Measurements from ENCODE around the gene CYTH2. TPM values are rescaled to one million over a fixed set of nuclear protein-coding genes. Genes with fewer than 3 reads are reported as not detected.

The CYTH2 gene
- total RNA-seq, 2 donors from 2014 or later, result 42.3 to 53.4 TPM

- Mint-ChIP-seq H3K4me1 (no peaks in the 10 kb centered on the region), H3K27ac (no peak overlapping the region), H3K4me3 (no peak overlapping the region), H3K27me3 (peaks cover 18% of the 10 kb centered on the region), H3K36me3 (ENCODE audit: low read depth) (no peaks in the 10 kb centered on the region)
- peaks cover 1% of the 10 kb centered on the region for H3K9me3 ChIP-seq (ENCODE audit: control insufficient read depth, low read length, poor library complexity, severe bottlenecking)
- no peak for ATAC-seq
- DNase-seq, result no peak
These were observed 60.0 kb downstream of the CYTH2 start for GRCh38 chr19:48529156-48529555.

GRCh38 chr19:48530066-48530720, 61.0 kb downstream of the CYTH2 start:
- Mint-ChIP-seq H3K27ac (no peak overlapping the region), H3K4me1 (no peaks in the 10 kb centered on the region), H3K27me3 (peaks cover 18% of the 10 kb centered on the region), H3K4me3 (no peak overlapping the region), H3K36me3 (ENCODE audit: low read depth) (no peaks in the 10 kb centered on the region)
- no peak for ATAC-seq
- H3K9me3 ChIP-seq (ENCODE audit: control insufficient read depth, low read length, poor library complexity, severe bottlenecking), result no peaks in the 10 kb centered on the region
- no peak for DNase-seq

GRCh38 chr19:48530770-48531169, 61.6 kb downstream of the CYTH2 start:
- no peak overlapping the region for H3K27ac Mint-ChIP-seq

More at GRCh38 chr19:48530770-48531169, 61.6 kb downstream of the CYTH2 start:
- Mint-ChIP-seq H3K36me3 (ENCODE audit: low read depth) (no peaks in the 10 kb centered on the region), H3K4me1 (no peaks in the 10 kb centered on the region), H3K27me3 (peaks cover 18% of the 10 kb centered on the region), H3K4me3 (no peak overlapping the region)
- ATAC-seq, result no peak
- no peaks in the 10 kb centered on the region for H3K9me3 ChIP-seq (ENCODE audit: control insufficient read depth, low read length, poor library complexity, severe bottlenecking)
- no peak for DNase-seq

Other genes starting within 250 kb of the CYTH2 start
- 100 to 1,000 TPM; 127 to 164 TPM for gene CARD8, start 213.5 kb upstream of the CYTH2 start, total RNA-seq
- not detected for gene ZNF114, start 199.3 kb upstream of the CYTH2 start, total RNA-seq
- gene EMP3, start 143.8 kb upstream of the CYTH2 start, total RNA-seq, result 100 to 1,000 TPM; 286 to 374 TPM
- 1 to 10 TPM; 7.9 to 8.8 TPM for gene TMEM143, start 105.4 kb upstream of the CYTH2 start, total RNA-seq
- not detected for gene SYNGR4, start 105.0 kb upstream of the CYTH2 start, total RNA-seq
- 10 to 100 TPM; 34.0 to 41.3 TPM for gene KDELR1, start 77.8 kb upstream of the CYTH2 start, total RNA-seq
- under 1 TPM; 0.08 to 0.17 TPM for gene GRIN2D, start 75.7 kb upstream of the CYTH2 start, total RNA-seq
- gene GRWD1, start 23.4 kb upstream of the CYTH2 start, total RNA-seq, result 10 to 100 TPM; 32.5 TPM
- 1 to 10 TPM; 1.7 to 2.5 TPM for gene KCNJ14, start 13.8 kb upstream of the CYTH2 start, total RNA-seq
- 10 to 100 TPM; 11.5 to 18.4 TPM for gene LMTK3, start 42.5 kb downstream of the CYTH2 start, total RNA-seq
- not detected for gene SULT2B1, start 82.8 kb downstream of the CYTH2 start, total RNA-seq
- not detected for gene SPACA4, start 137.4 kb downstream of the CYTH2 start, total RNA-seq
- 1 to 10 TPM; 3.1 to 3.6 TPM for gene FAM83E, start 145.7 kb downstream of the CYTH2 start, total RNA-seq
- 1,000 to 10,000 TPM; 2,478 to 2,506 TPM for gene RPL18, start 149.8 kb downstream of the CYTH2 start, total RNA-seq
- 10 to 100 TPM; 11.9 to 12.6 TPM for gene SPHK2, start 150.1 kb downstream of the CYTH2 start, total RNA-seq
- 10 to 100 TPM; 29.7 to 38.2 TPM for gene DBP, start 168.0 kb downstream of the CYTH2 start, total RNA-seq
- 1 to 10 TPM; 7.4 to 9.6 TPM for gene CA11, start 176.8 kb downstream of the CYTH2 start, total RNA-seq
- 1 to 10 TPM; 2.8 to 3.4 TPM for gene NTN5, start 203.6 kb downstream of the CYTH2 start, total RNA-seq
- not detected for gene FUT2, start 226.6 kb downstream of the CYTH2 start, total RNA-seq

All from T-helper 17 cell (primary cell).